GM19239 (cell line): ENCODE results near the gene AKAP13.
"Not testable (repeated sequence)": the region's sequence is repeated elsewhere in the genome, so short reads cannot be mapped to it uniquely, and the experiment has no call there.

Experiments used
- DNase-seq: peaks from one replicate; pipeline ENCODE4 v3.0.0; 2011; ENCODE audit warnings: low spot score; ENCODE audit not compliant: insufficient read length
- FAIRE-seq: peaks from 2 replicates; lab custom pipeline; 2011; peaks lifted over from hg19 to GRCh38; lab: Jason Lieb, UNC

AKAP13 gene

DNA sequence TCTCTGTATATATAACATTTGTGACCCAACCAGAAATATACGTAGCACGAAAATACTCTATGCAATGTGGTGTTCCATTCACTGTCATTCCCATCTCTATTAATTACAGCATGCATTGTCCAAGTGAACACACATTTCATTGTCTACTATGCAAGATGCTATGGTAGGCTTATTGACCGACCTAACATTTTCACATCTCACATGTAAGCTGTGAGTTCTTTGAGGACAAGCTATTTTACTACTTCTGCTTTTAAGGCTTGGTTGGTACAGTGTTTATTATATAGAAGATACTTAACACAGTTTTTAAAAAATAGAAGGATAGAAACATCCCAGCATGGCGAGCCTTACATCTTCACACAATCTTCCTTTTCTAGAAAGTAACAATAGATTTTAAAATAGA lies 249.9 kb downstream of the AKAP13 start:
- DNase-seq (no peak), FAIRE-seq (no peak)

DNA sequence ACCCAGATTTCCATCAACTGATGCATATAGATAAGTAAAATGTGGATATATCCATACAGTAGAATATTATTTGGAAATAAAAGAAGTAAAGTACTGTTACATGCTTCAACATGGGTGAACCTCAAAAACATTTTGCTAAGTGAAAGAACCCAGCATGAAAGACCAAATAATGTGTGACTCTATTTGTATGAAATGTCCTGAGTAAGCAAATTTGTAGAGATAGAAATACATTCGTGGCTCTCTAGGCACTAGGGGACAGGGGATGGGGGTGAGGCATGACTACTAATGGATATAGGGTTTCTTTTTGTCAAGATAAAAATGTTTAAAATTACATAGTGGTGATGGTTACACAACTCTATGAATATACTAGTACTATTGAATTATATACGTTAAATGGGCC lies 250.6 kb downstream of the AKAP13 start:
- no peak for DNase-seq
- no peak for FAIRE-seq

DNA sequence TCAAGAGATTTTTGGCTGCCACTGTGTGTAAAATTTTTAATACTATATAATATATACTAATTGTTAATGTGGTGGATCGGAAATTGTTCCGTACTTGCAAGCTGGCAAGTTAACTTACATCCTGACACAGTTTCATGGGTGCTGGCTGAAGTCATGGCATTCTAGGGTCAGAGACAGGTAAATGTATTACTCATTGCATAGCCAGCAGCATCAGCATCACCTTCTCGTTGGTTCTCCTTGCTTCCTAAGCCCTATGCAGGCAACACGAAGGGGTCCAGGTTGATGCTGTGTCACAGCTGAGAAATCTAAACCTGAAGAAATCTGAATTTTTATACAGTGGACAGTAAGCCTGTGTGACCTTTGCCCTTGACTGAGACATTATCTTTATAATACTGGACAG lies 251.6 kb downstream of the AKAP13 start:
- no peak for FAIRE-seq

DNA sequence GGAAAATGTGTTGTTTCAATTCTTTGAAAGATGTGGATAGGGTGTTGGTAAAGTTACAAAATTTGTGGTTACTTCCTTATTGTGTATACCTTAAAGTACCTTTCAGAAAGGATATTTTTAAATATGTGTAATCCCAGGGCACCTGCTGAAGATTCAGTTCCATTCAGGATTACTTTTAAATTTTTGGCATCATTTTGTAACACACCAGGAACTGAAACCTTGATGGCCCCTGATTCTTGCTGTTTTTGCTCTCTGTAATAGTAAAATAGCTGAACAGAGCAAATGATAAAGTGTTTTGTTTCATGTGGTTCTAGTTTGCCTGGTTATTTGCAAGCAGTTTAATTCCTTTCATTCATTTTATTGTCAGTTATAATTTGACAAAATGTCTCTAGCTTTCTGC lies 253.5 kb downstream of the AKAP13 start:
- peak; percentile 70 for FAIRE-seq
- DNase-seq, result no peak

More for the DNA sequence above, 251.6 kb downstream of the AKAP13 start:
- DNase-seq, result no peak

- DNase-seq, result no peak
- FAIRE-seq, result no peak
These were observed 255.9 kb downstream of the AKAP13 start for GRCh38 chr15:85636351-85636750.

DNA sequence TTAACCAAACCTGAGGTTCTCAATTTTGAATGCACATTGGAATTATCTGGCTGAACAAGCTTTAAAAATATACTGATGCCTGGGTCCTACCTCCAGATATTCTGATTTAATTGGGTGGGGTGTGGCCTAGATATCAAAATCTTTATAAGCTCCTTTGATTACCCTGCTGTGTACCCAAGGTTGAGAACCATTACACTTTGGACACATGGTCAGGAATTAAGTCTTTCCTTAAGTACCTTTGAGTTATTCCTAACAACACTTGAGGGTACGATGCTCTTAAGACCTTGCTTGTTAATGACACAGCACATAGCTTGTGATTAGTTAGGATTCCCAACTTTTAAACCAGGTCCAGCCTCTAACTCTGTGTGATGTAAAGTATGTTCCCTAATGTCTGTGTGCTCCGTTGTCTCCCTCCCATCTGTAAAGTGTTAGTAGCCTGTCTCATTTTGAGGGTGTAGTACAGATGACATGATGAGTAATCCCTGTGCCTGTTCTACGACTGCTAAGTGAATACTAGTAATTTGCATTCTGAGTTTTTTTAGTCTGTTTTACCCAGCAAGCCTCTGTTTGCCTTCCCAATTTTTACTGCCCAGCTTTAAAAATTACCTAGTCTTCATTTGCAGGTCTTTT lies 259.5 kb downstream of the AKAP13 start:
- FAIRE-seq, result peak; percentile 77
- DNase-seq, result no peak

GRCh38 chr15:85642065-85642692 lies 261.8 kb downstream of the AKAP13 start:
- FAIRE-seq (no peak), DNase-seq (no peak)

DNA sequence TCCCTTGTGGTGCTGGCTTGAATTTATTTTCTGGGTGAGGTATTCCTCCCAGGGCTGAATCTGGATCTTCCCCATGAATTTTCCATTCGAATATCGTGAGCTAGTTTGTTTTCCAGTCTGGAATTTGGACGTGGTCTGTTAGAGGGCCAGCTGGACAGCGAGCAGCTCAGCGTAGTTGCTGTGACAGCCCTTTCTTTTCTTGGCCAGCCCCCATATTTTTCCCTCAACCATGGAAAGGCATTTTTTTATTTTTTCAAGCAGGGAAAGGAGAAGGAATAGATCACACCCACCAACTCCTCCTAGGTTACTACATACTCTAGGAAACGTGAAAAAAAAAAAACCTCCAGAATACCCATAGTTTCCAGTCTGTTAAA lies 262.3 kb downstream of the AKAP13 start:
- no peak for FAIRE-seq
- DNase-seq, result no peak

DNA sequence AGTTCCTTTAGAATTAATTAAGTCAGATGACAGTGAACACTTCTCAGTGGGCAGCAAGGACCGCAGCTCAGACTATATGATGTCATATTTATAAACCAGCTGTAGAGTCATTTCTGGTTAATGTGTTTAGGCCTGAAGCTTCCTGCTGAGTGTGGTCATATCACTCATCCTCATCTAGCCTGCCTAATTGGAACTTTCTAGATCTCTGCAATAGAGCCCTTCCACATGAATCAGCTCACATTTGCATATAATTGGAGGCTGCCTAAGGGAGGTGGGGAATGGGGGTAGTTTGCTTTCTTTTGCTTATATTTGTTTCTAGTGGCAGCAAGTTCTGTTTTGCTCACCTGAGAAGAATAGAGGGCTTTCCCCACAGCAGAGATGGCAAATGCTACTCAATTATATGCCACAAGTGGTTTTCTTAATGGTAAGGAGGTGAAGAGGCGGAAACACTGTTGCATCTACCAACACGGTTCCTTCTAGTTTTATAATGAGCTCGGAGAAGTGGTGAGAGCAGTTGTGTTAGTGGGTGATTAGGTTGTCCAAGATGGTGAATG lies 266.2 kb downstream of the AKAP13 start:
- FAIRE-seq, result no peak

DNA sequence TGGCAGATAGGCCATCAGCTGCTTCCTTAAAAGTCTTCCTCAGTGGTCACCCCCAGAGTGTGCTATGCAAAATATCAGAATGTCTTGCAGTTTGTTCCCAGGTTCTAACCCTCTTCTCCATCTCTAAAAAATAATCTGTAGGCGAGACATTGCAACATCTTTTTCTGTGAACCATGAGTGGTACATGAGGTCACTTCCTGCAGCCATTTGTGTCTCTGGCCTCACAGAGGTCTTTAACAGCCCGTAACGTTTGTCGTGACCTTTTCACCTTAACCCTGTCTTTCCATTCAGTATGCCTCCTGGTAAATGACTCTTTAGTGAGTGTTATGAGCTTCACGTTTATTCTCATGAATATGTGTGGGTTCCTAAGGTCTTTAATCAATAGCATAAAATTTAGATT lies 269.0 kb downstream of the AKAP13 start:
- FAIRE-seq, result no peak
- DNase-seq, result no peak

More for the DNA sequence above, 266.2 kb downstream of the AKAP13 start:
- DNase-seq, result no peak

GRCh38 chr15:85651548-85651947 lies 271.1 kb downstream of the AKAP13 start:
- DNase-seq (no peak), FAIRE-seq (no peak)

- DNase-seq, result no peak
- FAIRE-seq, result no peak
These were observed 272.1 kb downstream of the AKAP13 start for GRCh38 chr15:85652457-85652856.

DNA sequence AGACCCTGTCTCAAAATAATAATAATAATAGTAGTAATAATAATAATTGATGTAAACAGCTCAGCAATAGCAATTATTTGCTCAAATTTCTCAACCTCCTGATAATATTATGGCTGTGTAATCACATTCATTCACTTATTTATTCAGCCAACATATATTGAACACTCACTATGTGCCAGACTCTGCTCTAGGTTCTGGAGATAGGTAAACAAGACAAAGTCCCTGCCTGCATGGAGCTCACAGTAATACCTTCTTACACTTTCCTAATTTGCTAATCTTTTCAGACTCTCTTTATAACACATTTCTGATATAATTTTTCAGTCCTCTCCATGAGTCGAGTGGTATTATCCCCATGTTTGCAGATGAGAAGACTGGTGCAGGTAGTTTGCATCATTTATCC lies 276.7 kb downstream of the AKAP13 start:
- FAIRE-seq (no peak), DNase-seq (no peak)

DNA sequence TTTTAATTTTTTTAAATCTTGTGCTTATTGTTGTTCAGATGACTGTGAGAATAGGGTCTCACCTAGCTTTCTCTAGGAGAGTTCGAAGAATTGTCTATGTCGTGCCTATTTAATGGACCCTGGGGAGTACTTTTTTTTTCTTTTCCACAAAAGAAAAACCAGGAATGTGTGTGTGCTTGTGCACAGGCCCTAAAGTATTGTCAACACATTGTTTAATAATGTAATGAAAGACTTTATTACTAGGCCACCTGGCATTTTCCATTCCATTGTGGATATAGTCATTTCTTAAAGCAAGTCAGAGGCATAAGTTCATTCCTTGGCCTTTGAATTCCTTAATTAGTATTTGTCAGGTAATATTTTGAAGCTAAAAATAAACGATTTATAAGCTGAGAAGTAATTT lies 278.4 kb downstream of the AKAP13 start:
- DNase-seq, result no peak
- FAIRE-seq, result no peak

DNA sequence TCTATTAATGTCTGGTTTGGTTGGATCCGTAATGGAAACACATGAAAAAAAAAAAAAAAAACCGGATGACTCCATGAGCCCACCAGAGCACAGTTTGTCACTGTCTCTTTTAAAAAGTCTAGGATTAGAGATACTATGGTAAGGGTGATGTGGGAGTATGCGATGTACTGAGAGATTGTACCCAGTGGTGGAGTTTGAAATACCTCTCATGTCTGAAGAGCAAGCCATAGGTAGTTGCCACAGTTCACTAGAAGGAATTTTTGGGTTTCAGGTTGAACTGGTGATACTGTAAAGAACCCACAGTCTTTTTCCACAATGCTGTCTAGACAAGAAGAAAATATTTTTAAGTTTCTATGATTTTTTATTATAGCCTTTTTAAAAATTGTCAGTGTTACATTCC lies 281.5 kb downstream of the AKAP13 start:
- FAIRE-seq (no peak), DNase-seq (no peak)

GRCh38 chr15:85665677-85666076 lies 285.3 kb downstream of the AKAP13 start:
- FAIRE-seq, DNase-seq: not testable (repeated sequence)

- FAIRE-seq, result peak; percentile 96
- no peak for DNase-seq
These were observed 287.4 kb downstream of the AKAP13 start for GRCh38 chr15:85667491-85668424.

DNA sequence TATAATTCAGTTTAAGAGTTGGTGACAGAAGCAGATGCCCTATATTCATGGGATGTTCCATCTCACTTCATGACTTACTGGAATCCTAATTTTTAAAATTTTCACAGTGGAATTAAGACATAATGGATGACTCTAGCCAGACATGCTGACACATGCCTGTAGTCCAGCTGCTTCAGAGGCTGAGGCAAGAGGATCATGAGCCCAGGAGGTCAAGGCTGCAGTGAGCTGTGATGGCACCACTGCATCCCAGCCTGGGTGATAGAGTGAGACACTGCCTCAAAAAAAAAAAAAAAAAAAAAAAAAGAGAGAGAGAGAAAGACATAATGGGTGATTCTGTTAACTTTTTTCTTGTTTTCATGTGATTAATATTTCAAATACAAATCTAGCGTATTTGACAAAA lies 290.8 kb downstream of the AKAP13 start:
- no peak for FAIRE-seq

GRCh38 chr15:85672332-85673084 lies 292.1 kb downstream of the AKAP13 start:
- FAIRE-seq (no peak), DNase-seq (no peak)

More for the DNA sequence above, 290.8 kb downstream of the AKAP13 start:
- no peak for DNase-seq

DNA sequence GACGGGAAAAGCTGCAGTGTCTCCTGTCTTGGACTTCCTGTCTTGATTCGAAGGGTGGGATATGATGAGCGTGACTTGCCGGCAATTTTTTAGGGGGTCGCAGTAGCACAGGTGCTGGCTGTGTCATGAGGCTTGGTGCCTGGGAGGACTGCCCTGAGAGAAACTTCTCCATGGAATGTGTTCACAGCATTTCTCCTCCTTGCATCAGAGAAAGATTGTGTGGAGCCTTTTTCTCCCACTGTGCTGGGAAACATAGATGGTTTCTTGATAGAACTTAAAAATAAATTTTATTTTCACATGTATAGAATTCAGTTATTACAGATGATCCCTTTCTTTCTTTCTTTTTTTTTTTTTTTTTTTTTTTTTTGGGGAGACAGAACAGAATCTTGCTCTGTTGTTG lies 292.9 kb downstream of the AKAP13 start:
- no peak for DNase-seq
- FAIRE-seq, result no peak
